ENCODE results near the gene PDK1.
A peak's percentile ranks its signal among the peaks of the same experiment; 100 is the strongest.
"Not testable (repeated sequence)": the region's sequence is repeated elsewhere in the genome, so short reads cannot be mapped to it uniquely, and the experiment has no call there.

Gene PDK1

DNA sequence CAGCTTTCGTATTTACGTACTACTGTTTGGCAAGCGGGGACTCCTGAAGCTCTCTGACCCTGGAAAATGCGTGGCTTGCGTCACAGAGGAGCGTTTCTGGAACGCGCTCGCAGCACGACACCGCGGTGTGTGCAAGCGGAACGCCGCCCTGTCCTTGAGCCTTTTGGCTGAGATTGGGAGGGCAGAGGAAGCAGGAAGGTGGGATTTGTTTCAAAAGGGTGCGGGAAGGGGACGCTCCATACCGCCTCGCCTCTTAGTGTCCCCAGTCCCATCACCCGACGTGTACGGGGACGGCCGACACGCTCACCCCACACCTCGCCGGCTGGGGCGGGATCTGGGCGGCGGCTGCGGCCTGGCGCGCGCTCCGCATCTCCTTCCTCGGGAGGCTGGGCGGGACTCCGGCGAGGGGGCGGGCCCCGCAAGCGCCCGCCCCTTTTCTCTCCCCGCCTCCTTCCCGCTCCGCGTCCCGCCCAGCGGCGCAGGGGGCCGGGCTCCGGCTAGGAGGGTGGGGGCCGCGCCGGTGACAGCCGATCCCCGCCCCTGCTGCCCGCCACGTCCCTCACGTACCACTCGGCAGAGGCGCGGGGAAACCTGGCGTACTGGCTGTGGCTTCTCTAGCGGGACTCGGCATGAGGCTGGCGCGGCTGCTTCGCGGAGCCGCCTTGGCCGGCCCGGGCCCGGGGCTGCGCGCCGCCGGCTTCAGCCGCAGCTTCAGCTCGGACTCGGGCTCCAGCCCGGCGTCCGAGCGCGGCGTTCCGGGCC lies at the start of gene PDK1:
Gene PDK1 (plus strand): TSS at position 569 of the 762 bp plus-strand sequence. CDS start 61 bp downstream, at position 630.
- DNase-seq (ENCODE audit: low read depth, low spot score) = peak; percentile 62

DNA sequence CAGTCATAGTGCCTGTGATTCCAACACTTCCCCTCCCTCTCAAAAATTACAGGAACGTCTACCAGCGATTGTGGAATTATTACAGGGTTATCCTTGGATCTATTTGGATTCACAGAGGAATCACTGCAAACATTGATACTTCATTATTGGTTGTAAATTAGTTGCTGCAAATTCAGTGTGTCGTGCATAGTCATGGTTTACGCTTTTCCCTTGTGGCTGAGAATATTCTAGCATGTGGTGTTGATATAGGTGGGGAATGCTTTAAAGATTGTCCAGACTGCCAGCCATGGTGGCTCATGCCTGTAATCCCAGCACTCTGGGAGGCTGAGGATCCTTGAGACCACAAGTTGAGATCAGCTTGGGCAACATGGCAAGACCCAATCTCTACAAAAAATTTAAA lies 48.7 kb upstream of the PDK1 start:
- no peak for DNase-seq (ENCODE audit: low read depth, low spot score)

DNA sequence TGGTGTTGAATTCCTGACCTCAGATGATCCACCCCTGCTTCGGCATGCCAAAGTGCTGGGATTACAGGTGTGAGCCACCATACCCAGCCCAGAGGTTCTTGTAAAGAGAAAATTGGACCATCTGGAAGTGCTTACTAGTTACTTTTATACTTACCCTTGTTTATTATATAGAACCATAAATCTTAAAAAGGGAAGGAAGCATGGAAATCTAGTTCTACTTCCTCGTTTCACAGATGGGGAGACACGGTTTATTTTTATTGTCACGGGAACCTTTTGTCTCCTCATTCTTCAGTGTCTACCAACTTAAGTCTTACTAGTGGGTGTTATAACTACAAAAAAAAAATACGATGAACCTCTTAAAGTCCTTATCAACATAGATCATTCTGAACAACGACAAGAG lies 45.8 kb upstream of the PDK1 start:
- DNase-seq (ENCODE audit: low read depth, low spot score) = no peak

DNA sequence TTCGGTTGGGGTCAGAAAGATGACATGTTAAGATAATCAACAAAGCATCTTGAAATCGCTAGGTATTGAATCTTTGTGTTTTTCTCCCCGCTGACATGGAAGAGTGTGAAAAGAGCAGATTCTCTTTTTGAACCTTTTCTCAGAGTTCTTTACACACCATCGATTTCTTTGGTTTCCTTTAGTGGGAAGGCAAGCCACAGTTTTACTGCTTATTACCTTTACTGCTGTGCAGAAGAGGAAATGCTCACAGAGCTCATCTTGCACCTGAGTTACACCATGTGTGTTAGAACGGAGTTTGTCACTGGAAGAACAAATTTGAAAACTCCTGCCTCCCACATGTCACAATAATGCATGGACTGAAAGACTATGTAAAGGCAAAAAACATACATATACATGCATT lies 45.3 kb upstream of the PDK1 start:
- DNase-seq (ENCODE audit: low read depth, low spot score) = no peak

DNA sequence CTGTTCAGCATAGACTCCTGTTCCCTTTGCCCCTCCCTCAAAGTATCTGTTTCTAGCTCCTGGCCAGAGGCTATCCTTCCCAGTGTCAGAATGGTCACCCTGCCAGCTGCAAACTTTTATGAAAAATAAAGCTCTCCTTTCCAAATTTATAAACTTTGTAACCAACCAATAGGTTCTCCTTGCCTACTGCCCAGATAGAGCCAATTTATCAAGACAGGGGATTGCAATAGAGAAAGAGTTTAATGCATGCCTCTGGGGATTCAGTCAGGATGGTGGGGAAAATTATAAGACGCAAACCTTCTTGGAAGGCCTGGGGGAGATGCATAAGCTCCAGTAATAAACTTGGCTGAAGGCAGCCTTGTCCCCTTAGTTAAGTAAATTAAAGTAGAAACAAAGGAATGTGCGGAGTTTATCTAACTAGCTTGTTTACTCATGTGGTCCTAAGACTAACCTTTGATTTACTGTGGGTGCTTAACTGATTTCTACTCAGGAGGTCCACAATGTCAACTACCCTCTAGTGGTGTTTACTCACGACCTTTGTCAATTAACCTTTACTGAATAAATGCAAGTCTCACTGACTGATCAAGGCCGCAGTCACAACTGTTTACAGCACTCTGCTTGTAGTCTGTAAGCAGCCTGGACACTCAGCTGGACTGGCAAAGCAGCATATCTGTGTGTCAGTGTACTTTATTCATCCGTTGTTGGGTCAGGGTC lies 42.9 kb upstream of the PDK1 start:
- DNase-seq (ENCODE audit: low read depth, low spot score) = no peak

DNA sequence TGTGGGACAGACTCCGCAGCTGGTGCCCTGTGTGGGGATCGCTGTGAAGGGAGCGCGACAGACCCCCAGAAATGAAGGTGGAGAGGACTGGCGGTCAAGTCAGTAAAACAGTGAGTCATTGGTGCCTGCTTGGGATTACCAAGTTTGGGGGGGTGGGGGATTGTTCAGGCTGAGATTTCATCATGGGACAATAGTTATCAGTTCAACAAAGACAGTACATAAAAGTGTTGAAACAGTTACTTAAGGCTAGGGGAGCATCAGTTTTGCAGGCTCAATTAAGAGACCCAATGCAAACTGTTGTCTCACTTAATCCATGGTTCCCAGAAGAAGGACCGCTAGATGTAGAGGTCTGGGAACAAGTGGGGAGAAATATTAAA lies 42.4 kb upstream of the PDK1 start:
- no peak for DNase-seq (ENCODE audit: low read depth, low spot score)

DNA sequence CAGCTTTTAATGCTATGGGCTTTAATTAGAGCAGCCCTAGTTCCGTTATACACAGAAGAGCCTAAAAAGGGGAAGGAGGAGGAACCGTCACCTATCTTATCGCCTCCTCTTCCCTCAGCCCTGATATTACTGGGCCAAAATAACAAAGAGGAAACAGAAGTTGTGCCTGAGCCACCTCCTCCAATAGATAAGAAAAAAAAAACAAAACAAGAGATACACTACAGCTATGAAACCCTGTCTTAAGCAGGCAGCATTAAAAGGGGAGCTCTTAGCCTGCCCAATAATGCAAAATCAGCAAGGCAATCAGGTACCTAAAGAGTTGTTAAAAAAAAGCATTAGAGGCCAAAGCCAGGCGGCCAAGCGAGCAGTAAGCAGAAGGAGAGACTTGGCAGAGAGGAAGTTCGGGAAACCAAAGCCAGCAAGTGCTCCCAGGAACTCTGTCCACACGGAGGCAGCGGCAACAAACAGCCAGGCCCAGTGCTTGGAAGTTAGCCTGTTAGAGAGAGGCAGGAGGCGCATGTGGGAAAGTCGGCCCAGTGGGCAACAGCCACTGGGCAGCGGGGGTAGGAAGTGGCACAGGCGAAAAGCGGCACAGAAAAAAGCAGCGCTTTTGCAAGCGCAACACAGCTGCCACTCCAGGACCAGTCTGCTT lies 41.8 kb upstream of the PDK1 start:
- no peak for DNase-seq (ENCODE audit: low read depth, low spot score)

DNA sequence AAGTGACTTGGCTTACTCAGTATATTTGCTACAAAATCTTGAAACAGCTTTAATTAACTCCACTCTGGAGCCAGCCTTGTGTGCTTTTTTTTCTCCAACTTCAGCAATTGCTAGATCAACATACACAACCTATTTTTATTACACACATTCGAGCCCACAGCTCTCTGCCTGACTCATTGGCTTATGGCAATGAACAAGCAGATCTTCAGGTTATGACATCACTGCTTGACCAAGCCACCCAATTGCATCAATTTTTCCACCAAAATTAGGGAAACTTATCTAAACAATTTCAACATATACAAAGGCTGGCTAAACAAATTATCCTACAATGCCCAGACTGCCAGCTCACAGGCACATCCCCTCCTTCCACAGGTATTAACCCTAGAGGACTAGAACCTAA lies 39.6 kb upstream of the PDK1 start:
- no peak for DNase-seq (ENCODE audit: low read depth, low spot score)

DNA sequence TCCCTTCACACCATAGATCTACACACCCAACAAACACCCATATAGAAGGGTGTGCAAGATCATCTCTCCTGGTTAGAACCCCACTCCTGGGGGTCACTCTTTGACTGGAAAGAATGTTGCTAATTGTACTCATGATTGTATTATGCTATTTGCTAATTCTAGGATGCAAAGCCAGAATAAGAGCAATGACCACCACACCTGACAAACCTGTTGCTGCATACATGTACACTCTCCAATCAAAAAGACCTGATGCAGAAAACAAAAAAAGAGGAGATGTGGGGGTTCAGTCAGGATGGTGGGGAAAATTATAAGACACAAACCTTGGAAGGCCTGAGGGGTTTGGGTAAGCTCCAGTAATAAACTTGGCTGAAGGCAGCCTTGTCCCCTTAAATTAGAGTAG lies 36.9 kb upstream of the PDK1 start:
- DNase-seq (ENCODE audit: low read depth, low spot score) = no peak

DNA sequence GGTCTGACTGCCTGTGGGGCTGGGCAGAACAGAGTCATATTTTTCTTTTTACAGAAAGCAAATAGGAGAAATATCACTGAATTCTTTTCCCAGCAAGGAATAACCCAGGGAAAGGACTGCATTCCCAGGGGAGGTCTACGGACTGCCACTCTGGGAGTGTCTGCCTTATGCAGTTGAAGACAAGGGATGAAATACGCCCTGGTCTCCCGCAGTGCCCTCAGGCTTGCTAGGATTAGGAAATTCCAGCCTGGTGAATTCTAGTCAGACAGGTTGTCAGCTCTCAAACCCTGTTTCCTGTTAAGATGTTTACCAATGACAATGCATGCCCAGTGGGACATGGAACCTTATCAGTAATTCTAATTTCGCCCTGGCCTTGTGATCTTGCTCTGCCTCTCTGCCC lies 30.3 kb upstream of the PDK1 start:
- DNase-seq (ENCODE audit: low read depth, low spot score) = no peak

DNA sequence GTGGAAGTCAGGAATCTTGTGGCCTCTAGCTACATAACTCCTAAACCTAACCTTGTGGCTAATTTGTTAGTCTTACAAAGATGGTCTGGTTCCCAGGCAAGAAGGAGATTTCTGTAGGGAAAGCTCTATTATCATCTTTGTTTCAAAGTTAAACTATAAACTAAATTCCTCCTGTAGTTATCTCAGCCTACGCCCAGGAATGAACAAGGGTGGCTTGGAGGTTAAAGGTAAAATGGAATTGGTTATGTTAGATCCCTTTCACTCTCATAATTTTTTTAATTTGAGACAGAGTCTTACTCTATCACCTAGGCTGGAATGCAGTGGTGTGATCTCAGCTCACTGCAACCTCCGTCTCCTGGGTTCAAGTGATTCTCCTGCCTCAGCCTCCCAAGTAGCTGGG lies 24.6 kb upstream of the PDK1 start:
- no peak for DNase-seq (ENCODE audit: low read depth, low spot score)

DNA sequence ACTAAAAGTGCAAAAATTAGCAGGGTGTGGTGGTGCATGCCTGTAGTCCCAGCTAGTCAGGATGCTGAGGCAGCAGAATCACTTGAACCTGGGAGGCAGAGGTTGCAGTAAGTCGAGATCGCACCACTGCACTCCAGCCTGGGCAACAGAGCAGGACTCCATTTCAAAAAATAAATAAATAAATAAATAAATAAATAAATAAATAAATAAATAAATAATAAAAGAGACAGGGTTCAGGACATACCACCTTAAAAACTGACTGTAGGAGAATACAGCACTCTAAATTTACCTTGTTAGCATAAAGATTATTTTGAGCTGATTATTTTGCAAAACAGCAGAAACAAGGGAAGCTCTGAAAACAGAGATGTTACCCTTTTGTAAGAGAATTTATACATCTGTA lies 23.4 kb upstream of the PDK1 start:
- not testable (repeated sequence) for DNase-seq (ENCODE audit: low read depth, low spot score)

DNA sequence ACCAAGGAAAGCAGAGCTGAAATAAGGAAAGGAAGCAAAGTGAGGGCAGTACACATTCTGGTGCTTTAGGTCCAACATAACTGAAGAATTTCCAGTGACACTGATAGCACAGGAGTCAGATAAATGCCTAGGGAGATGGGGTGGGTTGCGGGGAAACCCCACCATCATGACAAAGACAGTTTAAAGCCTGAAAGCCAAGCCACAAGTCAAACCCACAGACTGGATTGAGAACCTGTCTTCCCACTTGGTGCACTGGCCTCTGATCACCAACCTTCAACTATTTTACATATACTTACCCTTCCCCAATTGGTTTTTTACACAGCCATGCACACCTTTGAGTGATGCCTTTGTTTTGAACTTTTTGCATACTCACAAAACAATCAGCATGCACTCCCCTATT lies 22.2 kb upstream of the PDK1 start:
- DNase-seq (ENCODE audit: low read depth, low spot score) = no peak

DNA sequence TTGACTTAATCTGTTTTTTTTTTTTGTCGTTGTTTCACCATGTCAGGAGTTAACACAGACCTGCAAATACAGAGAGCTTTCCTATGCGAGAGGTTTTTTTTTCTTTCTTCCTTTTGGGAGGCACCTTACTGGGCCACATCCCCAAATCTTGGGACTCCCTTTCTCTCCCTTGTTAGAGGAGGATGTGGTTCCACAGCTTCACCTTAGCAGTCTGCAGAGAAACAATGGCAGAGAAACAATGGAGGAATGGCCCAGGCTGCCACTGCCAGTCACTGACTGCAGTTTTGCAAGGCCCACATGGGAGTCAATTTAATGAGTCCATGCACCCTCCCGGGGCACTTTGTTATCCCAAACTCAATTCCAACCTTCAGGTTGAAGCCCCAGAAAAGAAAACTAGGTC lies 20.8 kb upstream of the PDK1 start:
- no peak for DNase-seq (ENCODE audit: low read depth, low spot score)

DNA sequence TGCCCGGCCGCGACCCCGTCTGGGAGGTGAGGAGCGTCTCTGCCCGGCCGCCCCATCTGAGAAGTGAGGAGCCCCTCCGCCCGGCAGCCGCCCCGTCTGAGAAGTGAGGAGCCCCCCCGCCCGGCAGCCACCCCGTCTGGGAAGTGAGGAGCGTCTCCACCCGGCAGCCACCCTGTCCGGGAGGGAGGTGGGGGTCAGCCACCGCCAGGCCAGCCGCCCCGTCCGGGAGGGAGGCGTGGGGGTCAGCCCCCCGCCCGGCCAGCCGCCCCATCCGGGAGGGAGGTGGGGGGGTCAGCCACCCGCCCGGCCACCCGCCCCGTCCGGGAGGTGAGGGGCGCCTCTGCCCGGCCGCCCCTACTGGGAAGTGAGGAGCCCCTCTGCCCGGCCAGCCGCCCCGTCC lies 18.0 kb upstream of the PDK1 start:
- not testable (repeated sequence) for DNase-seq (ENCODE audit: low read depth, low spot score)

DNA sequence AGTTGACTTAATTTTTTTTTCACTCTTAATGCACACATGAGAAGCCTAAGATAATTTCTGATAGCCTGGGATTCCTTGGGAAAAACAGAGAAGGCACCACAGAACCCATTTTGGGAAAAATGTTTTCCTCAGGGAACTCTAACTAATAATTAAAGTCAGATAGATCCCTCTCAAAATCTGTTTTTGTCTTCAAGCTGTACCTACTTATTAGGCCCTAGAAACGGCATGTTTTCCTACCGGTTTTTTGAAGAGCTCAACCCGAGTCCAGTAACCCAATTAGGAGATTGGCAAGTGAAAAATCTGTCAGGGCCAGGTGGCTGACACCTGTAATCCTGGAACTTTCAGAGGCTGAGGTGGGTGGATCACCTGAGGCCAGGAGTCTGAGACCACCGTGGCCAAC lies 16.1 kb upstream of the PDK1 start:
- DNase-seq (ENCODE audit: low read depth, low spot score) = no peak

DNA sequence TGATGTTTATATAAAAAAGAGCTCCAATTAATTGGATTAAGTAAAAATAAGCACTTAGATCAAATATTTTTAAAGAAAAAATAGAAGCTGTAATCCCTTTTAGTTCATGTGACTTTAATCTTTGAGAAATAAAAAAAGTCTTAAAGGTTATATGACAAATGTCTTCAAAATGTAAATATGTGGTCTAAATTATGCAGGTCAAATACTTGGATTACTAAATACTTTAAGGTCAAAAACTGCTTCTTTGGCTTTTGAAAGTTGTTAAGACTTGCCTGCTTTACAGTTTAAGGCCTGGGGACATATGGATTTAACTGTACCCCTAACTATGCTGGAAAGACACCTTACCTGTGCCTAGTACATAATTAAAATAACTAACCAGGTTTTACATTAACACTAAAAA lies 15.5 kb upstream of the PDK1 start:
- no peak for DNase-seq (ENCODE audit: low read depth, low spot score)

DNA sequence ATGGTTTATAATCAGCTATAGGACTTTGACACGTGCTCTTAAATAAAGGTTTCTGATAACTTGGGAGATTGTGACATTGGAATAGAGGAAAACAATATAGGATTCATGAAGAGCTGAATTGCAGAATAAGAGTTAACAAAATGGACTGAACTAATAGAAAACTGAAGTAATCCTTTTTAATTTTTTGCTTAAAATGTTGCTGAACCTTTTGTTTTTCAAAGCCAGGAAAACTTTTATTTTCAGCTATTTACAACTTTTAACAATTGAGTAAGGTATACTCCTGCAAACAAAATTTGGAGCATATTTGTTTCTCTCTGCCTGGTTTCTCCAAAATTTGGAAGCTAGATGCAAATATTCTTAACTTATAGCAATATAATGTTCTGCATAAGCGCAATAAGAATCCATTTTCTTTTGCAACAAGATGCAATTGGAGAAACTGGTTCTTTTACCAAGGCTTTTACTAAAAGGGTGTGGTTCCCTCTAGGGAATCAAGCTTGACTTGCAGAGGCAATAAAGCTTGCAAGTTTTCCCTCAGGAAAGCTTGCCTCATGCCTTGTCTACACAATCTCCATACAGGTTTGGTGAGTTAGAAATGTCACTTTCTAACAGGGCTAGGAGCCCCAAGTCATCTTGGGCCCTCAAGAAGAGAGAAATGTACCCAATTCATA lies 10.3 kb upstream of the PDK1 start:
- no peak for DNase-seq (ENCODE audit: low read depth, low spot score)

DNA sequence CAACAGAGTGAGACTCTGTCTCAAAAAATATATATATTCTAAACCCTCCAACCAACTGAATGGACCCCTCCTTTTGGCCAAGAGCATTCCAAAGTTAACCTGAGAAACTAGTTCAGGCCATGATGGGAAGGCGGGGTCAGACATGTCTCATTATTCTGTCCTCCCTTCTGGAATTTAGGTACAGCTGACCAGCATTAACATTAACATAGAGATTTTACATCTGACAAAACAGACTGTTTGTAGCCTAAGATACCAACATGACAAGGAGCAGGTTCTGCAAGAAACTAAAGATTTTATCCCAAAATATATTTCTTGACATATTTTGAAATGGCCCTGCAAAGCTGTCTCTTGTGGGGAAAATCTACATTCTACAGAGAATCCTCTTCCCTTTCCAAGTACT lies 6.8 kb upstream of the PDK1 start:
- DNase-seq (ENCODE audit: low read depth, low spot score) = no peak

DNA sequence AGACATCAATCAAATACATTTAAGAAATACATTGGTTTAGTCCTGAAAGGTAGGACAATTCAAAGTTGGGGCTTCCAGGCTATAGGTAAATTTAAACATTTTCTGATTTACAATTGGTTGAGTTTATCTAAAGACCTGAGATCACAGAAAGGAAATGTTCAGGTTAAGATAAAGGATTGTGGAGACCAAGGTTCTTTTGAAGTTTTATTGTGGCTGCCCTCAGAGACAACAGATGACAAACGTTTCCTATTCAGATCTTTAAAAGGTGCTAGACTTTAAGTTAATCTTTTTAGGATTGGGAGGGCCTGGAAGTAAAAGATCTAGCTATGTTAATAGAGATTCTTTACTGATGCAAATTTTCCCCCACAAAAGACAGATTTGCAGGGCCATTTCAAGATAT lies 6.1 kb upstream of the PDK1 start:
- DNase-seq (ENCODE audit: low read depth, low spot score) = not testable (repeated sequence)

DNA sequence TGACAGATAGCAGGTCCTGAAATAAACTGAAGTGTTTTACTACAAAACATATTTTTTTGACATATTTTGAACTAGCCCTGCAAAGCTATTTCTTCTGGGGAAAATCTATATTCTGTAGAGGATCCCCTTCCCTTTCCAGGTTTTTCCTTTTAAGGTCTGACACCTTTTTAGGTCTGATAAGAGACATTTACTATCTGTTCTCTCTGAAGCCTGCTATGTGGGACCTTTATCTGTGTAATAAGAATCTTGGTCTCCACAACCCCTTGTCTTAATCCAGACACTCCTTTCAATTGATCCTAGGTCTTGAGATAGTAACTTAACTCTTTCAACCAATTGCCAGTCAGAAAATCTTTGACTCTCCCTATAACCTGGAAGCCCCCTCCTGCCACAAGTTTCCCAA lies 5.5 kb upstream of the PDK1 start:
- no peak for DNase-seq (ENCODE audit: low read depth, low spot score)

DNA sequence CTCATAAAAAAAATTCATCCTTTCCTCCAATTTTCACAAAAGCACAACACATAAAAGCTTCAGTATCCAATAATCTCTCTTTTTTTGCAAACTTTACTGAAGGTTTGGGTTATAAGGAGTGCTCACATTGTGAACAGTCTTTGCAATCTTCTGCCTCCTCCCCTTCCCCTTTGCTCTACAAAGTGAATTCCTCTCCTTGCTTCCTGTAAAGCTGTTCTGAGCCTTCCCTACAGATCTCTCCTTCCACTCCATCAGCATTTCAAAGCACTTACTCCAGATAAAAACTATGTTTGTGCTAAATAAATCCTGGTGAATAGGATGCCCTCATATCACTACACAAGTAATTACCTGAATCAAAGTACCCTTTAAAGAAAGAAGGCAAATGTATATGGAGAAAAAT lies 4.6 kb upstream of the PDK1 start:
- DNase-seq (ENCODE audit: low read depth, low spot score) = no peak
